Esophagus mucosa (tissue), 1 donor: ENCODE results near the gene TPRG1L. TPM values are rescaled to one million over a fixed set of nuclear protein-coding genes. Genes with fewer than 3 reads are reported as not detected.
A peak's percentile ranks its signal among the peaks of the same experiment; 100 is the strongest.

Experiments
- ATAC-seq: fragments of 200-7000 bp; cut with Tn5 transposase; one replicate; pipeline ENCODE4 v1.9.1; 2020
- total RNA-seq: library from RNA; stranded (reverse); gene quantifications from one replicate; pipeline ENCODE4 v1.2.4, GENCODE V29; 2023
- donor health status: DM: yes; HTN: yes; CAD: no.

The TPRG1L gene
- total RNA-seq, 1 donor from 2014 or later = 40.3 TPM

GRCh38 chr1:3649342-3650247, 24.8 kb downstream of the TPRG1L start, which contains the start of gene WRAP73:
WRAP73 (minus strand) TSS chr1:3650103; CDS start chr1:3649999, 104 bp downstream.
- peak; percentile 88 for ATAC-seq

- ATAC-seq = peak; percentile 12
These were observed 25.6 kb downstream of the TPRG1L start for GRCh38 chr1:3650248-3651025.

GRCh38 chr1:3651026-3651929, 26.5 kb downstream of the TPRG1L start:
- no peak for ATAC-seq

- no peak for ATAC-seq
These were observed 27.2 kb downstream of the TPRG1L start, which contains the start of gene TP73 for GRCh38 chr1:3651930-3652547. TP73 (plus strand) TSS chr1:3652516; CDS start chr1:3682366, 29,850 bp downstream.

- ATAC-seq = no peak
These were observed 27.9 kb downstream of the TPRG1L start for GRCh38 chr1:3652548-3653285.

GRCh38 chr1:3653286-3653618, 28.4 kb downstream of the TPRG1L start:
- no peak for ATAC-seq

GRCh38 chr1:3654549-3655281, 29.9 kb downstream of the TPRG1L start:
- no peak for ATAC-seq

GRCh38 chr1:3656450-3657095, 31.8 kb downstream of the TPRG1L start:
- ATAC-seq = no peak

- ATAC-seq = no peak
These were observed 32.3 kb downstream of the TPRG1L start for GRCh38 chr1:3657096-3657475.

- ATAC-seq = no peak
These were observed 32.9 kb downstream of the TPRG1L start for GRCh38 chr1:3657578-3658230.

GRCh38 chr1:3658231-3658615, 33.4 kb downstream of the TPRG1L start:
- no peak for ATAC-seq

GRCh38 chr1:3659093-3659492, 34.3 kb downstream of the TPRG1L start:
- ATAC-seq = no peak

GRCh38 chr1:3660704-3661103, 35.9 kb downstream of the TPRG1L start:
- no peak for ATAC-seq

- no peak for ATAC-seq
These were observed 36.8 kb downstream of the TPRG1L start for GRCh38 chr1:3661631-3662030.

GRCh38 chr1:3662080-3662671, 37.4 kb downstream of the TPRG1L start:
- ATAC-seq = no peak

GRCh38 chr1:3663999-3664699, 39.3 kb downstream of the TPRG1L start:
- no peak for ATAC-seq

GRCh38 chr1:3664700-3665375, 40.0 kb downstream of the TPRG1L start:
- ATAC-seq = no peak

GRCh38 chr1:3668148-3668547, 43.3 kb downstream of the TPRG1L start:
- no peak for ATAC-seq
